Embryonic facial prominence (tissue), 1 donor: ENCODE data around the gene PODNL1.
"Not testable (repeated sequence)": the region's sequence is repeated elsewhere in the genome, so short reads cannot be mapped to it uniquely, and the experiment has no call there.

Source experiments
- DNase-seq: peaks from one replicate; pipeline ENCODE4 v3.0.0-alpha.2; 2016; ENCODE audit errors: extremely low spot score

Gene PODNL1

DNA sequence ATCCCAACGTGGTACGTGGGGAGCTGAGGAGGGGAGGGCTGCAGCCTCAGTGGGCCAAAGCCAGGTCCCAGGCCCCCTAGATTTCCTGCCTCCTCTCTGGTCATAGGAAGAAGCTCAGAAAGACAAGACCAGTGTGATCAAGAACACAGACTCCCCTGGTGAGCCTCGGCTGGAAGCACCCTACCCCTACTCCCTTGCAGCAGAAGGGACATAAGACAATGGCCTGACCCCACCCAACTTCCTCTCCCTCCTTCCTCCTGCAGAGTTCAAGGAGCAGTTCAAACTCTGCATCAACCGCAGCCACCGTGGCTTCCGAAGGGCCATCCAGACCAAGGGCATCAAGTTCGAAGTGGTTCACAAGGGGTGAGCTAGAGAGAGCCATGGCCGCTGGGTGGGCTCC lies 11.5 kb downstream of the PODNL1 start:
- DNase-seq: no peak

DNA sequence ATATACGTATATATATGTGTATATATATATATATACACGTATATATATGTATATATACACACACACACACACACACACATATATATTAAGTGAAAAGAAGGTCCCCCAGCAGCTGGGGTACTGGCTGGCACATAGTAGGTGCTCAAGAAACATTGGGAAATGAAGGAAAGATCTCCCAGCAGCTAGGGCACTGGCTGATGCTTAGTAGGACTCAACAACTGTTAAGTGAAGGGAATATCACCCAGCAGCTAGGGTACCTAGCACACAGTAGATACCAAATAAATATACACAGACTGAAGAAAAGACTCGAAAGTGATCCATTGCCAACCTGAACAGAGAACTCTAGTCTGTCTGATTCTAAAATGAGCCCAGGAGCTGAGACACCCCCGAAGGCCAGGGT lies 12.2 kb downstream of the PODNL1 start:
- no peak for DNase-seq

DNA sequence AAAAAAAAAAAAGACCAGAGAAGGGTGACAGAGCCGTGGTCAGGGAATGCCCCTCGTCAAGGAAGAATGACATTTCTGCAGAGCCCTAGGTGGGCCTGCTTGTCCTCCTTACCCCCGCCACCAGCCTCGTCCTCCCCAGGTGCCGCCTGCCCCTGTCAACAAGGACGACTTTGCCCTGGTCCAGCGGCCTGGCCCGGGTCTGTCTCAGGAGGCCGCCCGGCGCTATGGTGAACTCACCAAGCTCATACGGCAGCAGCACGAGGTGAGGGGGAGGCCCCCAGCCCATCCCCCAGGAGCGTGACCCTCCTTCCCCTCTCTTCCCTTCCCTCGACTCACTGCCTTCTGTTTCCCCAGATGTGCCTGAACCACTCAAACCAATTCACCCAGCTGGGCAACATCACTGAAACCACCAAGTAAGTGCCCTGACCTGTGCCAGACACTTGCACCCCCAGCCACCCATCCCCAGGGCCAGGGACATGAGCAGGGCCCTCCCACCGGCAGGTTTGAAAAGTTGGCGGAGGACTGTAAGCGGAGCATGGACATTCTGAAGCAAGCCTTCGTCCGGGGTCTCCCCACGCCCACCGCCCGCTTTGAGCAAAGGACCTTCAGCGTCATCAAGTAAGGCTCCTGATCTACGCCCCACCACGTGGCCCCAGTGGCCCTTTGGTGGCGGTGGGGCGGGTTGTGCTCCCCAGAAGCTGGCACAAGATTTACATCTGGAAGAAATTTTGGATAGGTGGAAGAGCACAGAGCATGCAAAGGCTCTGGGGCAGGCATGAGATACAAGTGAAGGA lies 14.8 kb downstream of the PODNL1 start:
- no peak for DNase-seq

DNA sequence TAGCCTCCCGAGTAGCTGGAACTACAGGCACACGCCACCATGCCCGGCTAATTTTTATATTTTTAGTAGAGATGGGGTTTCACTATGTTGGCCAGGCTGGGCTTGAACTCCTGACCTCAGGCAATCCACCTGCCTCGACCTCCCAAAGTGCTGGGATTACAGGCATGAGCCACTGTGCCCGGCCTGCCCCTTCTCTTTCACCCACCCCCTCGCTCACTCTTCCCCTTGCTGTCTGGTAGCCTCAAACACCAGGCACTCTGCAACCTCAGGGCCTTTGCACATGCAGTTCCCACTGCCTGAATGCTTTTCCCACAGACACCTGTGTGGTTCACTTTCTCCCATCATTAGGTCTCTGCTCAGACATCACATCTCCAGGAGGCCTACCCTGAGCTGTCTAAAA lies 16.1 kb downstream of the PODNL1 start:
- not testable (repeated sequence) for DNase-seq

DNA sequence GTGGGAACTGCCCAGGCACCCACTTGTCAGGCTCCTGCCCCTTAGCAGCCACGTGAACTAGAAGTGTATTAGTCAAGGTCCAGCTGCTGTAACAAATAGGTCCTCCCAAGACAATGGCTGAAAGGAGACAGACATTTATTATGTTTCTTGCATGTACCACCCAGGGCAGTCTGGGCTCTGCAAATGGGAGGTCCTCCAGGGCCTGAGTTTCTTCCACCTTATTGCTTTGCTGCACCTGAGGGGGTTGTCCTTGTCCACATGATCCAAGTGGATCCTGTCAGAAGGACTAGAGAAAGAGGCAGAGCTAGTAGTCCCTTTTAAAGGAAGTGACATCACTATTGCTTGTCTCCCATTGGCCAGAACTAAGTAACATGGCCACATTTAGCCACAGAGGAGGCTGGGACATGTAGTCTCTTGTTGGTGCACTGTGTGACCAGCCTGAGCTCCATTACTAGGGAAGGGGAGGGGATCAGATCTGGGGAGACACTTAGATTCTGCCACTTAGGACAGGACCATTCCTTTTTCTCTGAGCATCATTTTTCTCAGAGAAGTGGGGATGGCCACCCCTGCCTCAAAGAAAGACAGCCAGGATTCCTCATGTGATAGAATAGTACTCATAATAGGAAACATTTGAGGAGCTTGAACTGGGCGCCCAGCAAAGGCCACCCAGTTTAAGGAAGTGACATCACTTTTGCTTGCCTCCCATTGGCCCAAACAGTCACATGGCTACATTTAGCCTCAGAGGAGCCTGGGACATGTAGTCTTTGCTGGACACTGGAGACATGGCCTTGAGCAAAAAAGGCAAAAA lies 17.1 kb downstream of the PODNL1 start:
- no peak for DNase-seq

DNA sequence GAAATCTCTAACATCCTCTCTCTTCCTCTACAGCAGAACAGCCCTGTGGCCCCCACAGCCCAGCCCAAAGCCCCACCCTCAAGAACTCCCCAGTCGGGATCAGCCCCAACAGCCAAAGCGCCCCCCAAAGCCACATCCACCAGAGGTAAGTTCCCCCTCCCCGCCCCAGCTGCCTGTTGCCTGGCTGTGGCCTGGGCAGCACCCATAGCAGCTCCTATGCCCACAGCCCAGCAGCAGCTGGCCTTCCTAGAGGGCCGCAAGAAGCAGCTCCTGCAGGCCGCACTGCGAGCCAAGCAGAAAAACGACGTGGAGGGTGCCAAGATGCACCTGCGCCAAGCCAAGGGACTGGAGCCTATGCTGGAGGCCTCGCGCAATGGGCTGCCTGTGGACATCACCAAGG lies 17.7 kb downstream of the PODNL1 start:
- DNase-seq: no peak

DNA sequence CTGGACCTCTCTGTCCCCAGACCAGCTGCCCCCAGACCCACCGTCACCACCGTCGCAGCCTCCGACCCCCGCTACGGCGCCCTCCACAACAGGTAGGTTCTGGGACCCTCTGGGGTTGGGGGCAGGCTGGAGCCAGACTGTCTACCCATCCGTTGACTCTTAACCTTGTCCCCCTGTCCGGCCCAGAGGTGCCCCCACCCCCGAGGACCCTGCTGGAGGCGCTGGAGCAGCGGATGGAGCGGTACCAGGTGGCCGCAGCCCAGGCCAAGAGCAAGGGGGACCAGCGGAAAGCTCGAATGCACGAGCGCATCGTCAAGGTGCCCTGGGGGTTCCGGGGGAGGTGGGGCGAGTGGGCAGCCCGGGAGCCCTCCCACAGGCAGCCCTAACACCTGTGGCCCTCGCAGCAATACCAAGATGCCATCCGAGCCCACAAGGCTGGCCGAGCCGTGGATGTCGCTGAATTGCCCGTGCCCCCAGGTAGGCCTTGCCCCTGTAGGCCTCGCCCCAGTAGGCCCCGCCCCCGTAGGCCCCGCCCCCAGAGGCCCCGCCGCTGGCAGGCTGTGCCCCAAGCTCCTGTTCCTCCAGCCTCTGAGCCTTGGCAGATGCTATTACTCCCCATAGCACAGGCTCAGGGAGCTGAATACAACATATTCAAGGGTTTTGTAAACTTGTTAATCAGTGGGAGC lies 19.3 kb downstream of the PODNL1 start:
- no peak for DNase-seq

DNA sequence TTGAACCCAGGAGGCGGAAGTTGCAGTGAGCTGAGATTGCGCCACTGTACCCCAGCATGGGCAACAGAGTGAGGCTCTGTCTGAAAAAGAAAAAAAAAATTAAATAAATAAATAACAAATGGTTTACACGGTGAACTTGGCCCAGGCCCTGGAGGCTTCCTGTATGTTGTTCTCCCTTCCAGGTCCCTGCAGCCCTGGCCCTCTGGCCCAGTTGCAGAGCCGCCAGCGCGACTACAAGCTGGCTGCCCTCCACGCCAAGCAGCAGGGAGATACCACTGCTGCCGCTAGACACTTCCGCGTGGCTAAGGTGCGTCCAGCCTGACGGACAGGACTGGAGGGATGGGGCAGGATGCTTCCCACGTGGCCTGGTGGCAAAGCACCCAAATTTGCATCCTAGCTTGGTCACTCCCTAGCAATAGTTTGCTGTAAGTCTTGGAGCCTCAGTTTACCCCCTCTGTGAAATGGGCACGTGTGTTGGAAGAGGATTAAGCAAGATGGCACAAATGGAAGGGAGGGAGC lies 20.3 kb downstream of the PODNL1 start:
- DNase-seq: no peak

DNA sequence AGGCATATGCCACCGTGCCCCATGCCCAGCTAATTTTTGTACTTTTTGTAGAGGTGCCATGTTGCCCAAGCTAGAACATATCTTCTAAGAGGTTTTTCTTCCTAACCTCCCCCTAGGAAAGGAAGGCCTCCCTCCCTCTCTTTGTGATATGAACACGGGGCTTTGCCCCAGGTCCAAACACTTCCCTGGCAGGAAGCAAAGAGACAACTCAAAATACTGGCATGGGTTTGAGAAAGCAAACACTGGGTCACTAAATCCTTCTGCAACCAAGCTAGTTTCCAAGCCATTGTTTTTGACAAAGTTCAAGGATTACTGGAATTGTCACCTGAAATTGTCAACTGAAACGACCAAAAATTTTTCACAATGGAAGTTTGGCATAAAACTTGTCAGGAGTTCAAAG lies 23.4 kb downstream of the PODNL1 start:
- DNase-seq: no peak

DNA sequence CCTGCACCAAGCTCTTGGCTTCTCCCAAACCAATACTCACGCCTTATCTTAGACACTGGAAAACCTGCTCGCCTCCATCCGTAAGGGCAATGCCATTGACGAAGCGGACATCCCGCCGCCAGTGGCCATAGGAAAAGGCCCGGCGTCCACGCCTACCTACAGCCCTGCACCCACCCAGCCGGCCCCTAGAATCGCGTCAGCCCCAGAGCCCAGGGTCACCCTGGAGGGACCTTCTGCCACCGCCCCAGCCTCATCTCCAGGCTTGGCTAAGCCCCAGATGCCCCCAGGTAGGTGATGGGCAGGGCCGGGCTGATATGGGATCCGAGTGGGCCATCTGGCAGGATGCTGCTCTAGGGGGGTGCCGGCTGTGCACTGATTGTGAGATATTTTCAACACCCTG lies 24.9 kb downstream of the PODNL1 start:
- DNase-seq: no peak

DNA sequence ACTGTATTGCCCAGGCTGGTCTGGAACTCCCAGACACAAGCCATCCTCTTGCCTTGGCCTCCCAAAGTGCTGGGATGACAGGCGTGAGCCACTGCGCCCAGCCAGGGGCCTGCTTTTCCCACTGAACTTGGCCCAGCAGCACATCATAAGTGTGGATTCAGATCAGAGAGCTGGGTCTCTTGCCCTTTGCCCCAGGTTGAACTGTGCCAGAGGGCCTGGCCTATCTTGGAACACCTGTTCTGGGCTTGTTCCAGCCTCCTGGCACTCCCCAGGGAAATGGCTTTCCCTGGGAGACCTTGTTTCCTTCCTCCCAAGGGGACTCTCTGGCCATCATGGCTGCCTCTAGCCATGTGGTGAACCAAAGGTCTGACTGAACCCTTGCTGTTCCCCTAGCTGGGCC lies 28.8 kb downstream of the PODNL1 start:
- DNase-seq: no peak

DNA sequence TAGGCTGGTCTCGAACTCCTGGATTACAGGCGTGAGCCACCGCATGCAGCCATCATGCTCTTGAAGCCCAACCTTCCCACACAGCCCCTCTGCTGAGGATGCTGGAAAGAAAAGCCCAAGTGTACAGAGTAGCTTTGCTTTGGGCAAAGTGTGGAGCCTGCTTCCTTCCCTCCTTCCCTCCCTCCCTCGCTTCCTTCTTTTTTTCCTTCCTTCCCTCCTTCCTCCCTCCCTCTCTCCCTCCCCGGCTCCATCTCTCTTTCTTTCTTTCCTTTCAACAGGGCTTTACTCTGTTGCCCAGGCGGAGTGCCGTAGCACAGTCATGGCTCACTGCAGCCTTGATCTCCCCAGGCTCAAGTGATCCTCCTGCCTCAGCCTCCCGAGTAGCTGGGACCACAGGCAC lies 29.5 kb downstream of the PODNL1 start:
- DNase-seq: no peak

DNA sequence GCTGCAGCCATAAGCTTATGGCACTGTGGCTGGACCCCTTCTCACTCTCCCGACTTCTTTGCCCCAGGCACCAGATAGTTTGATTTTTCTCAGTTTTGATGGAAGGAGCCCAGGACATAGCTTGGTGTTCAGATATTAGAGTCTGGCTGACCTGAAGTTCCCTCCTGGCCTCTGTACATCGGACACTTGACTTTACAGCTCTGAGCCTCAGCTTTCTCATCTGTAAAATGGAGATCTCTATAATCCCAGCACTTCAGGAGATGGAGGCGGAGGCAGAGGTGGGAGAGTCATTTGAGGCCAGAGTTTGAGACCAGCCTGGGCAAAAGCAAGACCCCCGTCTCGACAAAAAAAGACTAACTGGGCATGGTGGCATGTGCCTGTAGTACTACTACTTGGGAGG lies 31.3 kb downstream of the PODNL1 start:
- no peak for DNase-seq

DNA sequence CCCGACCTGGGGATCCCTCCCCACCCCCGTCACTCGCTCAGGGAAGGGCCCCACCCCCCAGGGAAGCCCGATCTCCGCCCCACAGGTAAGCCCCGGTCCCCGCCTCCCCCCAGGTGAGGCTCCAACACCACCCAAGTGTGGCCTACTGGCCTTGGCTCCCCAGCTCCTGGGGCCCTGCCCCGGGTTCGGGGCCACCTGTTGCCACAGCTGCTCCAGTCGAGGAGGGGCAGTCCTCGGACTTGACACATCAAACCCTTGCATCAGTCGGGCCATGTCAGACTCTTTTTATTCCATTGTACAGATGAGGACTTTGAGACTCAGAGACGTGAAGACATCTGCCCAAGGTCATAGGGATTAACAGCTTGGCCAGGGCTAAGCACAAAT lies 31.7 kb downstream of the PODNL1 start:
- no peak for DNase-seq

DNA sequence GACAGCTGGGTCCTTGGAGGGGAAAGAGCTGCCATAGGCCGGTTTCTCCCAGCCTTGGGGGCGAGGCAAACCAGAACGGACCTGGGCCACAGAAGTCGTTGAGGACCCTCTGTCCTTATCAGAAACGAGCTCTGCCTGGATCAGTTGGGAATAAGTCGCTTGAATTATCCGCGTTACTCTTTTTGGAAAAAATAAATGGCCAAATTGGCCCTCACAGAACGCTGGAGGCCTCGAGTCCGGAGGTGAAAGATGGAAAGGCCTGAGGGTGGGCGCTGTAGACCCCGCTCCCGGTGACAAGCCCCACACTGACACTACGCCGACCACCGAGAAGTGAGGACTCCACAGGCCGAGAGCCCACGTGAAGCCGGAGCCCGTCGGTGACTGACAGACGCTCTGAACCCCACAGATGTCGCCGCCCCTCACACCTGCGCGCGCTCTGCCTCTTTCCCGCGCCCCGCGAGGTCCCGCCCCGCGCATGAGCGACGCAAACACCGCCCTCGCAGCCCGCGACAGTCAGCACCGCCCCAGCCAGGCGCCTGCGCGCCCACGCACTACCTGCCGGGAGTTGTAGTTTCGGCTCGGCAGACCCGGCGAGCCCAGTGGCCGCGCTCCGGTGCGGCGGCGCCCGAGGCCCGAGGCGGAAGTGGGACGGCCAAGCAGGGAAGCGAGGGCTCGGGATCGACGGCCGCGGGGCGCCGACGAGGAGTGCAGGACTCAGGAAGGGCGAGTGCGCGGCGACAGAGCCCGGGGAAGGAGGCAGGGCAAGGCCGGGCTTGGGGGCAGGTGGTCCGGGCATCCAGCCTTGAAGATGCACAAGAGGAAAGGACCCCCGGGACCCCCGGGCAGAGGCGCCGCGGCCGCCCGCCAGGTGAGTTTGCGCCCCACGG lies 32.3 kb downstream of the PODNL1 start, which contains the start of the genes BRME1 and CC2D1A:
TSS of gene BRME1 (minus strand) at position 484 of the 887 bp plus-strand sequence. CDS start 1,225 bp downstream, outside the sequence.
TSS of gene CC2D1A (plus strand) at position 568 of the 887 bp plus-strand sequence. CDS start at position 809, 241 bp downstream.
- peak; percentile 60 for DNase-seq

DNA sequence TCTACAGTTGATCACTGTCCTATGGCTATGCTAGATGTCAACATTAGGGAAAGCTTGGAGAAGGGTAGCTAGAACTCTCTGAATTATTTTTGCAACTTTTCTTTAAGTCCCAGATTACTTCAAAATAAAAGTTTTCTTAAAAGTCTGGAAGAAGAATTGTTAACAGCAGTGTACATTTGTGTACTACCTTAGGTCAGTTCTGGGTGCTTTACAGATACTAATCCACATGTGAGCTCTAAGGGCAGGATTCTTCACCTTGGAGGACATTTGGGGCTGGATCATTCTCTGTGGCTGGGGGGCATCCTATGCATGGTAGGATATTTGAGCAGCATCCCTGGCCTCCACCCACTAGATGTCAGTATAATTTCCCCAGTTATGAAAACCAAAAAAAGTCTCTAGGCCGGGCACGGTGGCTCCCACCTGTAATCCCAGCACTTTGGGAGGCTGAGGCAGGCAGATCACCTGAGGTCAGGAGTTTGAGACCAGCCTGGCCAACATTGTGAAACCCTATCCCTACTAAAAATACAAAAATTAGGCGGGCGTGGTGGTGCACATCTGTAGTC lies 35.1 kb downstream of the PODNL1 start:
- no peak for DNase-seq

DNA sequence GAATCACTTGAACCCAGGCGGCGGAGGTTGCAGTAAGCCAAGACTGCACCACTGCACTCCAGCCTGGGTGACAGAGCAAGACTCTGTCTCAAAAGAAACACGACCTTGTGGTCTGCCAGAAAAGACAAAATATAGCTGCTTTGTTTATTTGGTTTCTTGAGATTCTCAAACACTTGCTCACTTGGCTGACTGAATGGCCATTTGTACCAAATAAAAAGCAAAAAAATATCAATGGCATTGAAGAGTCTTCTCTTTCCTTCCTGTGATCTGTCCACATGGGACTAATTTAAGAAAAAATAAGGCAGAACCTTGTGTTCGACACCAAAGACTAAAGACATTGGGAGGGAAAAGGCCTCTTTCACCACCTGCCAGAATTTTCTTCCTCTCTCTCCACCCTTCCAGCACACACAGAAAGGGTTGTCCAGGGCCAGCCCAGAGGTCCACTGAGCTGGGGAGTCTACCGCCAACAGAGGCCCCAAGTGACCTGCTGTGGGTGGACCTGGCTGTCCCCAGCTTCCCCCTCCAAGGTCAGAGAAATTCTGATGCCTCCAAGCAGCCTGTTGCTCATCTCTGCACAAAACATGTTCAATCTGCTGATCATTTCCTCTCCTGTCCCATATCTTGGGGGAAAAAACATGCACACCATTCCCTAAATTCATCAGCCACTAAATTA lies 38.2 kb downstream of the PODNL1 start:
- DNase-seq: no peak

DNA sequence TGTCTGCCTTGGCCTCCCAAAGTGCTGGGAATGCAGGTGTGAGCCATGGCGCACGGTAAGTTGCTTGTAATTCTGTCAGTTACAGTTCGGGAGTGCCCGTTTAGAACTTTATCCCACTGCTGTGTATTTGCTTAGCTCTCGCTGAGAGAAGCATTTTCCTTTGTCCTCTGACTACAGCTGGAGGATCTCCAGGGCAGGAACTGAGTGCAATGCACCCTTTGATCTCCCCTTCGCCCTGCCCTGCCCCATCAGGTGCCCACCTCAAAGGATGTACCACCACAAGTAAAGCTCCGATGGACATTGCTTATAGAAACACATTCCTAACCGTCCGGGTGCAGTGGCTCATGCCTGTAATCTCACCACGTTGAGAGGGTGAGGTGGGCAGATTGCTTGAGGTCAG lies 38.8 kb downstream of the PODNL1 start:
- DNase-seq: no peak

DNA sequence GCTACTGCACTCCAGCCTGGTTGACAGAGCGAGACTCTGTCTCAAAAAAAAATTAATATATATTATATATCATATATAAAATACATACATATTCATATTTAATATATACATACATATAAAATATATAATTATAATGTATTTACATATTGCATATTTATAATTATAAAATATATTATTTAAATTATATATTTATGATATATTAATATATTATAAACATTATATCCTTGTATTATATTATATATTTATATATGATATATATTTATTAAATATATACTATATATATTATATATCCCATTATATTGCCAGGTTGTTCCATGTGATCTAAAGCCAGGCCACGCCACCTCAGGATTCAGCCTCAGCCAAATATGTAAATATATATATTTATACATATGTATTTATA lies 42.0 kb downstream of the PODNL1 start:
- DNase-seq: no peak

DNA sequence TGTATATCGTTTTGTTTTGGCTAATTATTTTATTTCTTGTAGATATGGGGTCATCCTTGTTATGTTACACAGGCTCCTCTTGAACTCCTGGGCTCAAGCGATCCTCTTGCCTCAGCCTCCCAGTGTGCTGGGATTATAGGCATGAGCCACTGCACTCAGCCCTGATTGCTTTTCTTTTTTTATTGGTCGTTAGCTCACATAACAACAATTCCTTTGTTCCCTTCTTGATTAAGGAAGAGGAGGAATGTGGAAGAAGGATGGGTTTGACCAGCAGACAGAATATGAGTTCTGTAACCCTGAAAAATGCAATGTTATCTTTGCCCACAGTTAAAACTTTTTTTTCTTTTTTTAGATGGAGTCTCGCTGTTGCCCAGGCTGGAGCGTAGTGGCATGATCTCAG lies 43.7 kb downstream of the PODNL1 start:
- DNase-seq: no peak
